Left lung (tissue), 10 donors: ENCODE data around the gene DIP2C. TPM values are rescaled to one million over a fixed set of nuclear protein-coding genes. Genes with fewer than 3 reads are reported as not detected.

Experiments used
- ATAC-seq: fragments of 200-7000 bp; cut with Tn5 transposase; one replicate; pipeline ENCODE4 v1.9.1; 2020; ENCODE audit warnings: moderate library complexity
- DNase-seq, 4 donors: peaks; one replicate each; pipeline ENCODE4 v3.0.0-alpha.2; 2013 to 2020
- H3K27ac ChIP-seq, 2 donors: fragments of 200-600 bp; sonication (generic) in 1 of 2; one replicate each; pipeline versions ENCODE4 v1.5.0 to v1.8.0; 2020 to 2021
- H3K27me3 ChIP-seq, 2 donors: fragments of 200-600 bp; sonication (generic) in 1 of 2; one replicate each; pipeline versions ENCODE4 v1.5.0 to v1.8.0; 2020 to 2021
- H3K36me3 ChIP-seq, 2 donors: fragments of 200-600 bp; sonication (generic) in 1 of 2; one replicate each; pipeline versions ENCODE4 v1.5.0 to v1.8.0; 2020 to 2021
- H3K4me1 ChIP-seq, 2 donors: fragments of 200-600 bp; one replicate each; pipeline ENCODE4 v1.8.0; 2021
- H3K4me3 ChIP-seq, 2 donors: fragments of 200-600 bp; sonication (generic) in 1 of 2; one replicate each; pipeline versions ENCODE4 v1.5.0 to v1.8.0; 2020 to 2021; ENCODE audit warnings: mild to moderate bottlenecking in 1 of 2
- H3K9me3 ChIP-seq, 2 donors: fragments of 200-600 bp; sonication (generic) in 1 of 2; one replicate each; pipeline versions ENCODE4 v1.5.0 to v1.8.0; 2020 to 2021
- intact Hi-C, 2 donors: fragments of 100-400 bp; cut with DNase I; formaldehyde crosslinking; loops; one replicate each; pipeline versions ENCODE4 v1.11.2 to v1.14.2; 2022
- polyA plus RNA-seq, 6 donors: library from polyadenylated mRNA; unstranded; fragments of 120-200 nt; gene quantifications; one replicate each; pipeline ENCODE4 v1.2.1, GENCODE V29; 2013; ENCODE audit not compliant: insufficient read length in 6 of 6
- total RNA-seq, 2 donors: library from RNA; stranded (reverse); fragmentation: NEBNext Ultra II Directional; extraction: Animal tissue kit (Norgen Biotek cat#: 25700); gene quantifications; one replicate each; pipeline ENCODE4 v1.2.1, GENCODE V29; 2021
- TF ChIP-seq, protein P1 (sequence below), 2 donors: fragments of 200-600 bp; sonication (generic) in 1 of 2; IDR thresholded peaks; one replicate each; pipeline versions ENCODE4 v1.5.0 to v1.8.0; 2021; ENCODE audit warnings: antibody characterized with exemption in 2 of 2
- donor health status: DM: no; HTN: yes; CAD: no.
- donor health status: DM: no; HTN: no; CAD: no.

The DIP2C gene
- total and polyA plus RNA-seq, 8 donors: 10.5 to 22.5 (median 19.5) TPM

GRCh38 chr10:490891-491571 is 198.4 kb downstream of the DIP2C start:
- TF ChIP-seq, protein P1, sequence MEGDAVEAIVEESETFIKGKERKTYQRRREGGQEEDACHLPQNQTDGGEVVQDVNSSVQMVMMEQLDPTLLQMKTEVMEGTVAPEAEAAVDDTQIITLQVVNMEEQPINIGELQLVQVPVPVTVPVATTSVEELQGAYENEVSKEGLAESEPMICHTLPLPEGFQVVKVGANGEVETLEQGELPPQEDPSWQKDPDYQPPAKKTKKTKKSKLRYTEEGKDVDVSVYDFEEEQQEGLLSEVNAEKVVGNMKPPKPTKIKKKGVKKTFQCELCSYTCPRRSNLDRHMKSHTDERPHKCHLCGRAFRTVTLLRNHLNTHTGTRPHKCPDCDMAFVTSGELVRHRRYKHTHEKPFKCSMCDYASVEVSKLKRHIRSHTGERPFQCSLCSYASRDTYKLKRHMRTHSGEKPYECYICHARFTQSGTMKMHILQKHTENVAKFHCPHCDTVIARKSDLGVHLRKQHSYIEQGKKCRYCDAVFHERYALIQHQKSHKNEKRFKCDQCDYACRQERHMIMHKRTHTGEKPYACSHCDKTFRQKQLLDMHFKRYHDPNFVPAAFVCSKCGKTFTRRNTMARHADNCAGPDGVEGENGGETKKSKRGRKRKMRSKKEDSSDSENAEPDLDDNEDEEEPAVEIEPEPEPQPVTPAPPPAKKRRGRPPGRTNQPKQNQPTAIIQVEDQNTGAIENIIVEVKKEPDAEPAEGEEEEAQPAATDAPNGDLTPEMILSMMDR (IDR thresholded peaks at IDR 0.05): no peak
- no peaks in the 10 kb centered on the region for H3K36me3 ChIP-seq
- no peaks in the 10 kb centered on the region for H3K27me3 ChIP-seq
- no peaks in the 10 kb centered on the region for H3K9me3 ChIP-seq
- peaks cover 0 to 8% of the 10 kb centered on the region in 2 donors for H3K4me1 ChIP-seq
- H3K4me3 ChIP-seq: no peak overlapping the region
- ATAC-seq: peak; percentile 54
- no peak for DNase-seq
- intact Hi-C loops: no loop called here
- H3K27ac ChIP-seq: peak overlapping the region in 1 of 2 donors; percentile 41

- no peak overlapping the region for H3K27ac ChIP-seq
- TF ChIP-seq, protein P1 (IDR thresholded peaks at IDR 0.05): no peak
- H3K36me3 ChIP-seq: no peaks in the 10 kb centered on the region
- intact Hi-C loops: no loop called here
- no peaks in the 10 kb centered on the region for H3K27me3 ChIP-seq
- H3K9me3 ChIP-seq: no peaks in the 10 kb centered on the region
- no peak for DNase-seq
- no peak for ATAC-seq
- H3K4me3 ChIP-seq: no peak overlapping the region
- peaks cover 0 to 8% of the 10 kb centered on the region in 2 donors for H3K4me1 ChIP-seq
Observed at GRCh38 chr10:490256-490655, 199.2 kb downstream of the DIP2C start.

DNA sequence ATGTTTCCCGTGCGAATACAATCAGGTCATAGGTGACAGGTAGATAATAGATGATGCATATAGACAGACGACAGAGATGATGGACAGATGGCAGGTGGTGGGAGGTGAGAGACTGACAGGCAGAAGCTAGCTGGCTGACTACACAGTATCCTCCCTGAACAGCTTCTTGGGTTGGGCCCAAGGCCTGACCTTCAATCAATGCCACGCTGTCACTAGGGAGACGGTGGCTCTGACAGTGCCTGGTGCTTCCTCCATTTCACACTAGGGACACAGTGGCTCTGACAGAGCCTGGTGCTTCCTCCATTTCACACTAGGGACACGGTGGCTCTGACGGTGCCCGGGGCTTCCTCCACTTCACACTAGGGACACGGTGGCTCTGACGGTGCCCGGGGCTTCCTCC is 200.1 kb downstream of the DIP2C start:
- TF ChIP-seq, protein P1 (IDR thresholded peaks at IDR 0.05): no peak
- Histone ChIP-seq H3K27ac (no peak overlapping the region), H3K4me3 (no peak overlapping the region), H3K27me3 (no peaks in the 10 kb centered on the region), H3K4me1 (peaks cover 0 to 8% of the 10 kb centered on the region in 2 donors), H3K9me3 (no peaks in the 10 kb centered on the region), H3K36me3 (no peaks in the 10 kb centered on the region)
- no peak for DNase-seq
- no peak for ATAC-seq
- intact Hi-C loops: no loop called here

DNA sequence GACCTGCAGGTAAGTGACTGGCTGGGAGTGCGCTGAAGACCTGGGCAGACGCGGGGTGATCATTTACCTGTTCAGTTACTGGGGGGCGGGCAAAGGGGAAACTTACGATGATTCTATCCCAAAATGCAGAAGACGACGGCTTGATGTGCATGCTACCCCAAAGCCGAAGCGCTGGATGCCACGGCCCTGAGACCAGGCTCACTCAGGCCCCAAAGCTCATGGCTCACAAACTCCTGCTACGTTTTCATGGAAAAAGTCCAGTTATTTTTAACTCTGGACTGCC is 200.6 kb downstream of the DIP2C start:
- H3K4me1 ChIP-seq: peaks cover 0 to 8% of the 10 kb centered on the region in 2 donors
- TF ChIP-seq, protein P1 (IDR thresholded peaks at IDR 0.05): no peak
- ATAC-seq: no peak
- no peaks in the 10 kb centered on the region for H3K36me3 ChIP-seq
- DNase-seq: no peak
- no peaks in the 10 kb centered on the region for H3K27me3 ChIP-seq
- H3K4me3 ChIP-seq: no peak overlapping the region
- H3K9me3 ChIP-seq: no peaks in the 10 kb centered on the region
- intact Hi-C loops: no loop called here
- H3K27ac ChIP-seq: no peak overlapping the region

DNA sequence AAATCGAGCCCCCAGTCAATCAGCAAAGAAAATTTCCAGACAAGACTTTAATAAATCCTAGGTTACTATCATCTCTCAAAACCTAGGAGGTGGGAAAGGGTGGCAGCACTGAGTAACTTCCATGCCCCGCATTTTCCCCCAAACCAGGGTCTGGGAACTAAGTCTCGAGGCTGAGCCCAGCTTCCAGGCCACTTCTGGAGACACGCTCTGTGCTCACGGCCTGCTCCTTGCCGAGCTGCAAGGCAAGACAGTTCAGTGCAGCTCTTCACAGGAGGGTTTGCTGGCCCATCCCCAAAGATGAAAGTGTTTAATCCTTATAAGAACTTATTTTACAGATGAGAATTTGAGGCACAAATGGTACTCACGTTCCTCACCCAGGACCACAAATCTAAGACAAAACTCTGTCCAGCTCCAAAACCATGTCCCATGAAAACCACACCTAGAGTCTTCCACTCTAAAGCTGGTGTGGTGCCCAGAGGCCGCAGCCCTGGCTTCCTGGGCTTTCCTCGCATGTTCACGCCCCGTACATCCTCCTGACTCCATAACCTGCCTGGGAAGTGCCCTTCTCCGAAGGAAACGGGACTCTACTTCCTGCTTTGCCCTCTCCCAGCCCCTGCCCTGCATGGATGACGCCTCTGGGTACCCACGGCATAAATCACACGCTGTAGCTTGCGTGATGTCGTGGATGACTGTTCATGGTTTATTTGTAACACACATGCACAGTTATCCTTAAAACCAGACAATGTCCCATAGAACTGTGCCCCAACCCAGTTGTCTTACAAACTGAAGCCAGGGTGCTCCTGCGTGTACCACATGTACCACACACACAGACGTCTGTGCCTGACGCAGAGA is 201.2 kb downstream of the DIP2C start:
- DNase-seq (no peak), ATAC-seq (no peak)
- Histone ChIP-seq H3K27me3 (no peaks in the 10 kb centered on the region), H3K27ac (no peak overlapping the region), H3K4me1 (peaks cover 0 to 8% of the 10 kb centered on the region in 2 donors), H3K4me3 (no peak overlapping the region), H3K36me3 (no peaks in the 10 kb centered on the region), H3K9me3 (no peaks in the 10 kb centered on the region)
- TF ChIP-seq, protein P1 (IDR thresholded peaks at IDR 0.05): no peak
- intact Hi-C loops: no loop called here
